Thymus (tissue), 11 donors: ENCODE results near the gene TMEM52. TPM values are rescaled to one million over a fixed set of nuclear protein-coding genes. Genes with fewer than 3 reads are reported as not detected.
A peak's percentile ranks its signal among the peaks of the same experiment; 100 is the strongest.

Experiments used
- DNase-seq, 9 donors: peaks; one replicate each; pipeline ENCODE4 v3.0.0-alpha.2; 2013; ENCODE audit warnings: low spot score in 9 of 9, low read depth in 6 of 9, missing footprints in 1 of 9
- H3K27ac ChIP-seq, 2 donors: one replicate each; pipeline ENCODE4 v1.5.1; 2013; ENCODE audit warnings: control low read depth in 1 of 2, low read depth in 1 of 2, low read length in 1 of 2, mild to moderate bottlenecking in 1 of 2, moderate library complexity in 1 of 2
- H3K27me3 ChIP-seq, 2 donors: one replicate each; pipeline ENCODE4 v1.5.1; 2013; ENCODE audit warnings: low read length in 1 of 2; ENCODE audit not compliant: control insufficient read depth in 2 of 2, insufficient read depth in 1 of 2
- H3K36me3 ChIP-seq, 2 donors: one replicate each; pipeline ENCODE4 v1.5.1; 2013; ENCODE audit warnings: low read length in 1 of 2, mild to moderate bottlenecking in 1 of 2, moderate library complexity in 1 of 2; ENCODE audit not compliant: control insufficient read depth in 2 of 2, insufficient read depth in 2 of 2
- H3K4me1 ChIP-seq, 2 donors: one replicate each; pipeline ENCODE4 v1.5.1; 2013; ENCODE audit warnings: low read length in 2 of 2; ENCODE audit not compliant: control insufficient read depth in 2 of 2, insufficient read depth in 2 of 2
- H3K4me3 ChIP-seq, 2 donors: one replicate each; pipeline ENCODE4 v1.5.1; 2013; ENCODE audit warnings: low read length in 2 of 2, control low read depth in 1 of 2, mild to moderate bottlenecking in 1 of 2
- H3K9me3 ChIP-seq, 2 donors: one replicate each; pipeline ENCODE4 v1.5.1; 2013; ENCODE audit warnings: low read length in 1 of 2, mild to moderate bottlenecking in 1 of 2; ENCODE audit not compliant: control insufficient read depth in 2 of 2, insufficient read depth in 1 of 2
- WGBS: extraction: QIAGEN DNeasy Blood & Tissue Kit; methylation state at CpG from one replicate; pipeline ENCODE4 v1.1.7; 2013; 5-methylcytosine and 5-hydroxymethylcytosine counted together
- polyA plus RNA-seq: library from polyadenylated mRNA; stranded (reverse); fragments of 200-250 nt; gene quantifications from one replicate; pipeline ENCODE4 v1.2.3, GENCODE V29; 2013
- total RNA-seq: library from RNA; stranded (reverse); fragments of 120-200 nt; gene quantifications from one replicate; pipeline ENCODE4 v1.2.4, GENCODE V29; 2013
- donor health status: healthy.

The TMEM52 gene
- total and polyA plus RNA-seq, 2 donors: 0.28 to 0.94 TPM

GRCh38 chr1:1954831-1955441, 35.9 kb upstream of the TMEM52 start:
- WGBS: 77% methylated on average over 46 of the region's 46 CpGs
- Histone ChIP-seq H3K9me3 (peaks cover 0 to 5% of the 10 kb centered on the region in 2 donors), H3K36me3 (no peaks in the 10 kb centered on the region), H3K4me1 (no peaks in the 10 kb centered on the region), H3K4me3 (no peak overlapping the region), H3K27ac (no peak overlapping the region), H3K27me3 (peaks cover 0 to 14% of the 10 kb centered on the region in 2 donors)
- no peak for DNase-seq

- Histone ChIP-seq H3K9me3 (peaks cover 0 to 5% of the 10 kb centered on the region in 2 donors), H3K36me3 (no peaks in the 10 kb centered on the region), H3K4me3 (no peak overlapping the region), H3K27ac (no peak overlapping the region), H3K27me3 (peaks cover 0 to 7% of the 10 kb centered on the region in 2 donors), H3K4me1 (no peaks in the 10 kb centered on the region)
- WGBS: 94% methylated on average over 9 of the region's 9 CpGs
- DNase-seq: no peak
These were observed 34.9 kb upstream of the TMEM52 start for GRCh38 chr1:1954015-1954414.

GRCh38 chr1:1950940-1951339, 31.9 kb upstream of the TMEM52 start:
- Histone ChIP-seq H3K27ac (no peak overlapping the region), H3K4me3 (no peak overlapping the region), H3K4me1 (no peaks in the 10 kb centered on the region), H3K9me3 (peaks cover 0 to 5% of the 10 kb centered on the region in 2 donors), H3K27me3 (peaks cover 0 to 2% of the 10 kb centered on the region in 2 donors), H3K36me3 (no peaks in the 10 kb centered on the region)
- DNase-seq: no peak
- WGBS: 91% methylated on average over 5 of the region's 5 CpGs

GRCh38 chr1:1948783-1949182, 29.7 kb upstream of the TMEM52 start:
- Histone ChIP-seq H3K27me3 (peaks cover 0 to 5% of the 10 kb centered on the region in 2 donors), H3K27ac (no peak overlapping the region), H3K4me1 (no peaks in the 10 kb centered on the region), H3K4me3 (no peak overlapping the region), H3K36me3 (no peaks in the 10 kb centered on the region), H3K9me3 (no peaks in the 10 kb centered on the region)
- 48% methylated on average over 1 of the region's 1 CpG for WGBS
- no peak for DNase-seq

GRCh38 chr1:1947493-1947892, 28.4 kb upstream of the TMEM52 start:
- DNase-seq: no peak
- no peak overlapping the region for H3K27ac ChIP-seq
- H3K4me3 ChIP-seq: no peak overlapping the region
- H3K4me1 ChIP-seq: no peaks in the 10 kb centered on the region
- no peaks in the 10 kb centered on the region for H3K36me3 ChIP-seq
- 81% methylated on average over 14 of the region's 14 CpGs for WGBS
- H3K9me3 ChIP-seq: no peaks in the 10 kb centered on the region
- H3K27me3 ChIP-seq: peaks cover 0 to 9% of the 10 kb centered on the region in 2 donors

- Histone ChIP-seq H3K27me3 (peaks cover 0 to 9% of the 10 kb centered on the region in 2 donors), H3K27ac (no peak overlapping the region), H3K4me3 (no peak overlapping the region), H3K36me3 (no peaks in the 10 kb centered on the region), H3K4me1 (no peaks in the 10 kb centered on the region), H3K9me3 (no peaks in the 10 kb centered on the region)
- DNase-seq: no peak
- 90% methylated on average over 11 of the region's 11 CpGs for WGBS
These were observed 27.5 kb upstream of the TMEM52 start for GRCh38 chr1:1946540-1946939.

GRCh38 chr1:1945782-1946393, 26.8 kb upstream of the TMEM52 start:
- DNase-seq: no peak
- Histone ChIP-seq H3K4me3 (no peak overlapping the region), H3K27ac (no peak overlapping the region), H3K9me3 (no peaks in the 10 kb centered on the region), H3K4me1 (no peaks in the 10 kb centered on the region), H3K36me3 (no peaks in the 10 kb centered on the region), H3K27me3 (peaks cover 0 to 9% of the 10 kb centered on the region in 2 donors)
- WGBS: 95% methylated on average over 29 of the region's 29 CpGs

GRCh38 chr1:1943834-1944570, 24.9 kb upstream of the TMEM52 start:
- Histone ChIP-seq H3K4me3 (no peak overlapping the region), H3K9me3 (no peaks in the 10 kb centered on the region), H3K36me3 (no peaks in the 10 kb centered on the region), H3K27ac (no peak overlapping the region), H3K27me3 (peaks cover 0 to 9% of the 10 kb centered on the region in 2 donors), H3K4me1 (no peaks in the 10 kb centered on the region)
- WGBS: 33% methylated on average over 37 of the region's 37 CpGs
- peak in 2 of 9 donors; percentile 24 to 39 for DNase-seq
